Amniotic epithelial cell (primary cell): ENCODE data around the gene ARID1B.

Experiments used
- DNase-seq: peaks from one replicate; pipeline ENCODE4 v3.0.0-alpha.2; 2010; ENCODE audit warnings: low read depth

ARID1B gene

DNA sequence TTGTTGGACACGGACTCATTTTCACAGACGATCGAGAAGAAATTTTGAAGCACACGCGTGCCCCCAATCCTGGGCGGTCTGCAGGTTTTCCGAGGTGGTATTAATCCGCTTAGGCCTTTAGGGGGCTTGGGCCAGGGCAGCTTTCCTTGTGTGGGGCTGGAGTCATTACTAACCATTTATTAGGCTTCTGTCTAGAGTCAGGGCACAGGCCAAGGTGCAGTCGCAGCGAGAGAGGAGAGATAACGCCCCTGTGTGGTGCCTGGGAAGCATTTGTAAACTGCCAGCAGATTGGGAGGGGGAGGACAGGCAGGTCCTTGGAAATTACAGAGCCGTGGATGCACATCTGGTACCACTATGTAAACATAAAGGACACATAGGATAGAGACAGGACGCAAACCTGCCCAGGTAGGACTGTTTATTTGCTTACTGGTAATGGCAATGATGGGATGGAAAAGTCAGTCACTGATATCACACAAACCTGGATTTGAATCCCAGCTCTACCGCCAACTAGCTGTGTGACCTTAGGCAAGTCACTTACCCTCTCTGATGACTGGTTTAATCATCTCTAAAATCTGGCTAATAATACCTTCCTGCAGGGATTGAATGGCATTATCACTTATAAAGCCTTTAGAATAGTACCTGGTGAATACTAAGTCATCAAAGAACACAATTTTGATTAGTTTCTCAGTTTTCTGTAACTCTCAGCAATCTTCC, 469.8 kb downstream of the ARID1B start:
- DNase-seq = no peak

DNA sequence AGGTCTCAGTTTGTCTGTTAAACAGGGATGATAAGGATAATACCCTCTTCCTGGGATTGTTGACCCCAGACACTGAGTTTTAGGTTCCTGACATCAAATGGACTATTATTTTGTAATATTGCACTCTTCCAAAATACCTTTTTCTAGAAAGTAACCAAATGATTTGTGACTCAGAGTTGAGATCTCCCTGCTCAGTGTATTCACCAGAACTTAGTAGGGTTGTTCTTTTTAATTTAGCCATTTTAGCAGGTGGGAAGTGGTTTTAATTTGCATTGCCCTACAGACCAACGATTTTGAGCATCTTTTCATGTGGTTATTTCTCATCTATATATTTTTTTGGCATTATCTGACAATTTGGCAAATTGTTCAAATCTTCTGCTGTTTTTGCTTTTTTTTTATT, 471.1 kb downstream of the ARID1B start:
- DNase-seq = no peak

DNA sequence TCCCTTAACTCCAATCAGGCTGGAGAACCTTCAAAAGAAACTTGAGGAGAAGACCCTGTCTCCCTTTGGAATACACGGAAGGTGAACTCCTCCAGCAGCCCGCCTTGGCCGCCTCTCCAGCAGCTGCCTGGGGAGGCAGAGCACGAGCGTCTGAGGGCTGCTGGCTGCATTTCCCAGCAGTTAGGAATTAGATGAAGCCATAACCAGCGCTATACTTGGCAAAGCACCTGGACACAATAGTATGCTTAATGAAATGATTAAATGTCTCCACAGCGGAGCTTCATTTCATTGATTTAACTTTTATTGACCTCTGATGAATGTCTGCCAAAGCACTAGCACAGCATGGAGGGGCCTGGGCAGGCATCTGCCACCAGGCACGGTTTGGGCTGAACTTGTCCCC, 472.6 kb downstream of the ARID1B start:
- no peak for DNase-seq

DNA sequence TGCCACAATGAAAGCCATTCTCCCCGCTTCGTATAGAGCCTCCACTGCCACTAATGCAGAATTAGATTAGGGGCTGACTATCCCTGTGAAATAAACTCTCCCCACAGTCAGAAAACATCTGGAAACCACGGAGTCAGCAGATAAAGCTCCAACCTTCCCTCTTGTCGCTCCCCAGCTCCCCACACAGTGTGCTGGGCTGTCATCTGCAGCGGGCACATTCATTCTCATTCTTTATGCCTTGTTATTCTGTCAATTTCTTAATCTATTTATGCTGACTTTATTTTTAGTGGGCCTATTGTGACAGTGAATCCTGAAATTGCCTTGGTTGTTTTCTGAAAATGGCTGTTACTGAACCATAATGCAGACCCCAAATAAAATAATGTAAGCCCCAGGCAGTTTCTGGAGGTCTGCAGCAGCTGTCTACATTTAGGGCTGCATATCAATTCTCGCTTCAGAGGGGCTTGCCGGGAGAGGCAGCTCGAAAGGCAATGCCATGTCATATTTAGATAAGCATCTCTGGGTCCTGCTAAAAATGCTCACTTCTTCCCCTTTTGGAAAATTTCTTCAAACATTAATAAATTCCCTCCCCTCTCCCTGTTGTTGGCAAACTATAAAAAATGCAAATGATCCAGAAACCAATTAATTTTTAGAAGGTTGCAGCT, 474.5 kb downstream of the ARID1B start:
- no peak for DNase-seq

DNA sequence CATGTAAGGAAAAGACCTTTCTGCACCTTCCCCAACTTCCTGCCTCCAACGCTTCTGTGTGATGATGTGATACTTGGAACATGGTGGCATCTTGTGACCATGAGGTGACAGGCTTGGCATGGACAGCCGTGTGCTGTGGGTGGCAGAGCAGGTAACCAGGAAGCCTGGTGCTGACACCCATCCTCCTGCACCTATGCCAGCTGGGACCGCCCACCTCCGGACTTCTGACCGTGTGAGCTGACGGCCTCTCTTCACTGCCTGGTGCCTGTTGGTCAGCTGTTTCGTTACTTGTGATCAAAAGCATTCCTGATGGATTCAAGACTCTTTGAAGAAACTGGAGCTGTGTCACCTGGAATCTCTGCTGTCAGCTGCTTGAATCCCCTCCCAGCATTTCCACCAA, 475.8 kb downstream of the ARID1B start:
- no peak for DNase-seq

GRCh38 chr6:157253699-157254098, 476.5 kb downstream of the ARID1B start:
- DNase-seq = no peak

GRCh38 chr6:157254538-157254937, 477.4 kb downstream of the ARID1B start:
- DNase-seq = no peak

DNA sequence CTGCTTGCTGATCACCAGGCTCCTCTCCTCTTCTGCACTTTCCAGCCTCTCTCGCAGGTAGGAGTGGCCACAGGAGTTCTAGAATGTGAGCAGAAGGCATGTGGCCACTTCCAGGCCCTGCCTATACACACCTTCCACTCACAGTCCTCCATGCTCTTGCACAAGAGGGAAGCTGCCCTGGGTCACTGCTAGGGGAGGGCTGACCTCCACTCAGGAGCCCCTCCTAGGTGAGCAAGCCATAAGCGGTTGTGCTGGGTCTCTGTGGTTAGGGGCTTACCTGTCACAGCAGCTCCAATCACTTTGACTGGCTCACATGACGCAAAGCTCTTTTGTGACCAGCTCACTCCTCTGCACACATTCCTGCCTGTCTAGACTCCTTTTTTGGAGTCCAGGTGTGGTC, 477.9 kb downstream of the ARID1B start:
- no peak for DNase-seq

DNA sequence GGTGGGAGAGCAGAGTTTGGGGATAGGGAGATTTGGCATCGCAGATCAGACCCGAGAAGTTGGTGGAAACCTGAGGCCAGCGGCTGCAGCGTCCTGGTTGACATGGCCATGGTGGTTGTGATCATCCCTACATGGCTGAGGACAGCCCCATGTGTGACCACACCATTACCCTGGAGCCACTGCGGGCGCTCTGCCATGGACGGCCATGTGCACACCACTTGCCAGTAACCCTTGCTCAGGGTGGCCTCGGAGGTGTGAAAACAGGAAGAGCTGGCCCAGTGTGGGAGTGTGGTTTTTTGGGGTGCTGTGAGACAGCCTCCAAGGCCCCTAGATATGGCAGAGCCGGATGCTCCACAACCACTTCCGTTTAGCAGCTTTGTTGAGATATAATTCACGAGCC, 481.7 kb downstream of the ARID1B start:
- no peak for DNase-seq

- no peak for DNase-seq
Measured at GRCh38 chr6:157259443-157259842, 482.3 kb downstream of the ARID1B start.
